Choroid plexus epithelial cell (primary cell): ENCODE data around the gene ZFAND2B.

ENCODE experiments used
- DNase-seq: peaks from one replicate; pipeline ENCODE4 v3.0.0-alpha.2; 2010; ENCODE audit warnings: low read depth
- H3K4me3 ChIP-seq: 2 replicates; pipeline ENCODE4 v1.5.1; 2011; ENCODE audit warnings: low read depth, mild to moderate bottlenecking, control low read depth, low read length, moderate library complexity
- TF ChIP-seq, protein P1 (sequence below): conservative IDR thresholded peaks from 2 replicates; pipeline ENCODE4 v1.5.1; 2011; ENCODE audit warnings: low read depth, mild to moderate bottlenecking, control low read depth, inconsistent platforms, low read length, moderate library complexity

Gene ZFAND2B, protein sequence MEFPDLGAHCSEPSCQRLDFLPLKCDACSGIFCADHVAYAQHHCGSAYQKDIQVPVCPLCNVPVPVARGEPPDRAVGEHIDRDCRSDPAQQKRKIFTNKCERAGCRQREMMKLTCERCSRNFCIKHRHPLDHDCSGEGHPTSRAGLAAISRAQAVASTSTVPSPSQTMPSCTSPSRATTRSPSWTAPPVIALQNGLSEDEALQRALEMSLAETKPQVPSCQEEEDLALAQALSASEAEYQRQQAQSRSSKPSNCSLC

DNA sequence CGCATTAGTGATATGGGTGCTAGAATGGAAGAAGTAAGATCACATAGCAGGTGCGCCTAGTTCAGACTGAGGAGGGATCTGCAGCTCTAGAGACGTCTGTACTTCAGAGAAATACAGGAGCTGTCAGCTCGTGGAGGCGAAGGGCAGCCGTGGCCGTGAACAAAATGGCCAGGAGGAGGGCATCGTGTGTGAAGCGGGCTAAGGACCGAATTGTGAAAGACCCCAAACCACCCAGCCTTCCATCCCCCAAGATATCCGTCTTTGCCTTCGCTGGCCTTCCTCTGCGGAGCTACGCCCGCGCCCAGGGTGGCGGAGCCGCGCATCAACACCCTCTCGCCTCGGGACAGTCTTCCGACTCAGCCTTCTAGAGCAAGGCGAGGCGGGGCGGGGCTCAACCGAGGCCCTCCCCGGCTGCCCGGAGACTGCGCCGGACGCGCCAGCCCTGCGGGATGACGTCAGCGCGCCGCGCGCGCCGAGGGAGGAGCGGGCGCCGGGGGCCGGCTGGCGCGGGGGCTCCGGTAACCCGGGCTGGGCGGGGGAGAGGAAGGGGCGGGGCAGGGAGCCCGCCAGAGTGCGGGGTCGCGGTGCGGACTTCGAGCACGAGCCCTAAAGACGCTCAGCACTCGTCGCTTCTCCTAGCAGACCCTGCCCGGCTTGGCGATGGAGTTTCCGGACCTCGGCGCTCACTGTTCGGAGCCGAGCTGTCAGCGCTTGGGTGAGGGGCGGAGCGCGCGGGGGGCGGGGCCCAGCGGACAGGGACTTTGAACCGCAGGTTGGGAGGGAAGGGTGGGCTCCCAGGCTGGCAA, at the start of gene ZFAND2B:
Gene ZFAND2B, plus strand, starts transcription at position 455 of the 806 bp plus-strand sequence. Its CDS starts 206 bp downstream, at position 661.
- TF ChIP-seq, protein P1, sequence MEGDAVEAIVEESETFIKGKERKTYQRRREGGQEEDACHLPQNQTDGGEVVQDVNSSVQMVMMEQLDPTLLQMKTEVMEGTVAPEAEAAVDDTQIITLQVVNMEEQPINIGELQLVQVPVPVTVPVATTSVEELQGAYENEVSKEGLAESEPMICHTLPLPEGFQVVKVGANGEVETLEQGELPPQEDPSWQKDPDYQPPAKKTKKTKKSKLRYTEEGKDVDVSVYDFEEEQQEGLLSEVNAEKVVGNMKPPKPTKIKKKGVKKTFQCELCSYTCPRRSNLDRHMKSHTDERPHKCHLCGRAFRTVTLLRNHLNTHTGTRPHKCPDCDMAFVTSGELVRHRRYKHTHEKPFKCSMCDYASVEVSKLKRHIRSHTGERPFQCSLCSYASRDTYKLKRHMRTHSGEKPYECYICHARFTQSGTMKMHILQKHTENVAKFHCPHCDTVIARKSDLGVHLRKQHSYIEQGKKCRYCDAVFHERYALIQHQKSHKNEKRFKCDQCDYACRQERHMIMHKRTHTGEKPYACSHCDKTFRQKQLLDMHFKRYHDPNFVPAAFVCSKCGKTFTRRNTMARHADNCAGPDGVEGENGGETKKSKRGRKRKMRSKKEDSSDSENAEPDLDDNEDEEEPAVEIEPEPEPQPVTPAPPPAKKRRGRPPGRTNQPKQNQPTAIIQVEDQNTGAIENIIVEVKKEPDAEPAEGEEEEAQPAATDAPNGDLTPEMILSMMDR, result no peak

DNA sequence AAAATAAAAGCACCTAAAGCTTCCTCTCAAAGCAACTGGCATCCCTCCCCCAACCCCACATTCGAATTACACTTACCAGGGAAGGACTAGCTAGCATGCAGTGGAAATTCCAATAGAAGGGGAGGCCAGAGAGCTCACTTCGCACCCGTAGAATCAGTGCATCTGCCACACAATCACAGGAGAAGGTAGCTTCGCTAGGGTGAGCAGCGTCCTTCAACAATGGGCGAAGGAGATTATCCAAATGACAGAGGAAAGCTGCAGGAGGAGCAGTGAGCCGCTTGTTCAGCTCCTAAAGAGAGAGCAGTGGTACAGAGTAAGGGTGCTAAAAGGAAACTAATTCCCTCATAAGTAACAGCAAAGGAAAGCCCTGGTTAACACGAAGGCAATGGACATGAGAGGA, 49.2 kb upstream of the ZFAND2B start:
- no peak for DNase-seq
- TF ChIP-seq, protein P1, result no peak
- H3K4me3 ChIP-seq, result no peak overlapping the region

More for the DNA sequence above, at the start of gene ZFAND2B:
- peak within 1 kb of the TSS; percentile 86 for H3K4me3 ChIP-seq
- peak; percentile 93 for DNase-seq

DNA sequence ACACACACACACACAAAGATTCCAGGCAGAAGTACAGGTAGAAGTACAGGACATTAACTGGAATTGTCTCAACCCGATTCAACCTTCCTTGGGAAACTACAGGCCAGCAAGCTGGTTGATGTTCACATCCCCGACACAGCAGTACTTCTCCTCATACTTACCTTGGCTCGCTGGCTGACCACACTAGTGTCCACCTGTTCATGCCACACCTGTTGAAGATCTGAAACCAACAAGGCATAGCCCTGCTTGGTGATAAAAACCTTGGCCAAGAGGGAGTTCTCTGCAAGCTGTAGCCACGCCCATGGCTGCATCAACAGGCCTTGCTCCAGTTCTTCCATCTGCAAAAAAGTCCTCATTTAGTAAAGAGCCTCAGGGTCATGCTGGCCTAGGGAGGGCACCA, 48.6 kb upstream of the ZFAND2B start:
- TF ChIP-seq, protein P1, result no peak
- no peak for DNase-seq
- H3K4me3 ChIP-seq, result no peak overlapping the region

DNA sequence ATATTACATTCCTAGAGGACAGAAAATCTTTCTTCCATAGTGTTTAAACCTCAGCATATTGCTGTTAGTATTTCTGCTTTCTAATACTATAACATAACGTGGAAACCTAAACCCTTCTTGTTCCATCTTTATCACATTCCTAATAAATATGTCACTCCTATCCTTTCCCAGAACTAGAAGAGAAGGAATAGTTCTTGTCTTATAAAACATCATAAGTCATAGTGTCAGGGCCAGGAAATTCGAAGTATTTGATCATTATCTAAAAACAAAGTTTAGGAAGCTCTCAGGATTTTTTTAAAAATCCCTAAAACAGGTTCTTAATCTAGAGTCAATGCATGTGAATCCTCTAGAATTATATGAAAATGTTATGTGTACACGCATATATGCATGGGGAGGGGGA, 48.0 kb upstream of the ZFAND2B start:
- no peak overlapping the region for H3K4me3 ChIP-seq
- DNase-seq, result no peak
- TF ChIP-seq, protein P1, result no peak

DNA sequence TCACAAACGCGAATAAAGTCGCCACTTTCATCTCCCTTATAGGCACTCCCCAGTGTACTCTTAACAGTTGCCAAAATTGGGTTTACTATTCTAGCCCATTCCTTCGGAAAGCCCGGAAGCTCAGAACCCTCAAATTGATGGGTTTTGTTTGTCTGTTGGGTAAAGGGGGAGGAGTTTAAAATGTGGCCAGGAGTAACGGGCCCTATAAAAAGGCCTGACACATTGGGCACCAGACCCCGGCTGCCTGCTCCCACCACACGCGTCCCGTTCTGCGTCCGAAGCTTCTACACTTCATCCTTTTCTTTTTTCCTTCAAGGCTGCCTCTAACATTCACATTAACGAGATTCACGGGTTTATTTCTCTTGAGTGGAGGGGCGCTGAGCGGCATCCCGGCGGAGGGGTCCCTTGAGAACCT, 46.8 kb upstream of the ZFAND2B start:
- peak overlapping the region; percentile 83 for H3K4me3 ChIP-seq
- TF ChIP-seq, protein P1, result no peak
- no peak for DNase-seq

DNA sequence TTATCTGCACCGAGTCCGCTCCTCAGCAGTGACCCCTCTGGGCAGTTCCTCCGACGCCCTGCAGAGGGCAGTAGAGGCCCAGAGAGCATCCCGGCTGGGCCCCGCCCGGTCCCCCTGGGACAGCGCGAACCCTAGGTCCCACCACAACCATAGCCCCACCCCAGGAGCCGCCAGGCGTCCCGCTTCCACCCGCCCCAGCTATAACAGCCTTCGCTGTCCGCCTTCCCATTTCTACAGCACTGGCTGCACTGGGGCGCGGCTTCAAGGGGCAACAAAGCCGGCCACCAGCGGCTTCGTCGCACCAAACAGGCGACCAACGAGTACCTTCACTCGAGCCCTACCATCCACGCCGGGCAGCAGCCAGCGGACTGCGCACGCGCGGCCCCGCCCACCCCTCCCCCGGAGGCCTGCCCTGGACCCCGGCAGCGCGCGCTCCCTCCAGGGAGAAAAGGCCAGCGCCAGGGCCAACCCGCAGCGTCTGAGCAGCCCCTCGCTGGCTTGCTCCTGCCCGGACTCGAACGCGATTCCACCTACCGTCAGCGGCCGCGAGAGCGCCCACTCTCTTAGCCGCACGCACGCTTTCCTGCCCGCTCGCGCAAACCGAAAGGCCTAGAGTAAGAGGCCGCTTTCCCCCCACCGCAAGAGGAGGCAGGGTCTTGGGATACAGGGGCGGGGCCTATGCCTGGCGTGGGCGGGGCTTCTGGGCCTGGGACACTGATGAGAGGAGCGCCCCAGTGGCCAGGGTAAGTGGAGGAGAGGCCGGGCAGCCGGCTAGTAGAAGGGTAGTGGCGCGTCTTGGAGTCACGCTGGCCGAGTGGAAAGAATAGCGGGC, 46.2 kb upstream of the ZFAND2B start, which contains the start of gene NHEJ1:
Gene NHEJ1, minus strand, starts transcription at position 630 of the 832 bp plus-strand sequence. CDS start 2,453 bp downstream, outside the sequence.
- DNase-seq, result peak; percentile 95
- peak within 1 kb of the TSS; percentile 83 for H3K4me3 ChIP-seq
- TF ChIP-seq, protein P1, result peak; percentile 93
